ENCODE results near the gene LRP6.

DNA sequence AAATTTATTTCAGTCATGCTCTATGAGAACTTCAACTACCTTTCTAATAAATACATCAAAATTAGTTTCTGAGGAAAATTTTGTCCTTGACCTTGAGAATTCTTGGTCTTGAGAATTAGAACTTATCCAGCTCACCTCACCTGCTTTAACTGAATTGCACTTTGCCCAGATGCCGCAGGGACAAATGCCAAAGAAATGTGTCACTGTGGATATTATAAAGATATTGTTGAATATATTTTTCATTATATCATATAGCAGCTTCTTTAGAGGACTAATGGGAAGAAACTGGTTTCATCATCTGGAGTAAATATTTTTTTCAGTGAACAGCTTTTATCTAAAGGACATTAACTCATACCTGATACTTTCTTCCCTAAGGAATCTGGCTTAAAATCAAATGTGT is 54.1 kb downstream of the LRP6 start:
- TF ChIP-seq, protein P1, sequence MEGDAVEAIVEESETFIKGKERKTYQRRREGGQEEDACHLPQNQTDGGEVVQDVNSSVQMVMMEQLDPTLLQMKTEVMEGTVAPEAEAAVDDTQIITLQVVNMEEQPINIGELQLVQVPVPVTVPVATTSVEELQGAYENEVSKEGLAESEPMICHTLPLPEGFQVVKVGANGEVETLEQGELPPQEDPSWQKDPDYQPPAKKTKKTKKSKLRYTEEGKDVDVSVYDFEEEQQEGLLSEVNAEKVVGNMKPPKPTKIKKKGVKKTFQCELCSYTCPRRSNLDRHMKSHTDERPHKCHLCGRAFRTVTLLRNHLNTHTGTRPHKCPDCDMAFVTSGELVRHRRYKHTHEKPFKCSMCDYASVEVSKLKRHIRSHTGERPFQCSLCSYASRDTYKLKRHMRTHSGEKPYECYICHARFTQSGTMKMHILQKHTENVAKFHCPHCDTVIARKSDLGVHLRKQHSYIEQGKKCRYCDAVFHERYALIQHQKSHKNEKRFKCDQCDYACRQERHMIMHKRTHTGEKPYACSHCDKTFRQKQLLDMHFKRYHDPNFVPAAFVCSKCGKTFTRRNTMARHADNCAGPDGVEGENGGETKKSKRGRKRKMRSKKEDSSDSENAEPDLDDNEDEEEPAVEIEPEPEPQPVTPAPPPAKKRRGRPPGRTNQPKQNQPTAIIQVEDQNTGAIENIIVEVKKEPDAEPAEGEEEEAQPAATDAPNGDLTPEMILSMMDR (conservative IDR thresholded peaks at IDR 0.05), result no peak
- TF ChIP-seq EZH2 (IDR thresholded peaks at IDR 0.05; ENCODE audit: low read depth), result no peak

Data from PC-9 (cell line).